NB4 (cell line): ENCODE results near the gene LPP.

Experiments used
- DNase-seq: peaks from one replicate; pipeline ENCODE4 v3.0.0; 2010; ENCODE audit warnings: low read depth
- H3K4me3 ChIP-seq: one replicate; pipeline ENCODE4 v1.5.1; 2011; ENCODE audit warnings: mild to moderate bottlenecking, low read depth, low read length, moderate library complexity
- MYC ChIP-seq: IDR thresholded peaks from 2 replicates; pipeline ENCODE4 v1.6.1; 2011; ENCODE audit warnings: low read depth, low read length
- POLR2A ChIP-seq: IDR thresholded peaks from 2 replicates; pipeline ENCODE4 v1.6.1; 2011; ENCODE audit warnings: mild to moderate bottlenecking; ENCODE audit not compliant: insufficient read length; ENCODE audit errors: extremely low read depth
- TF ChIP-seq, protein P1 (sequence below): IDR thresholded peaks from 2 replicates; pipeline ENCODE4 v1.6.1; 2011; ENCODE audit warnings: low read depth, low read length
- TF ChIP-seq, protein P2 (sequence below): IDR thresholded peaks from one replicate; pipeline ENCODE4 v1.5.1; 2012; ENCODE audit warnings: low read depth, low read length

Gene LPP

GRCh38 chr3:188491276-188491687, 337.3 kb downstream of the LPP start:
- DNase-seq: no peak
- no peak overlapping the region for H3K4me3 ChIP-seq
- TF ChIP-seq, protein P1, sequence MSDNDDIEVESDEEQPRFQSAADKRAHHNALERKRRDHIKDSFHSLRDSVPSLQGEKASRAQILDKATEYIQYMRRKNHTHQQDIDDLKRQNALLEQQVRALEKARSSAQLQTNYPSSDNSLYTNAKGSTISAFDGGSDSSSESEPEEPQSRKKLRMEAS: no peak
- TF ChIP-seq MYC (no peak), POLR2A (no peak)
- TF ChIP-seq, protein P2, sequence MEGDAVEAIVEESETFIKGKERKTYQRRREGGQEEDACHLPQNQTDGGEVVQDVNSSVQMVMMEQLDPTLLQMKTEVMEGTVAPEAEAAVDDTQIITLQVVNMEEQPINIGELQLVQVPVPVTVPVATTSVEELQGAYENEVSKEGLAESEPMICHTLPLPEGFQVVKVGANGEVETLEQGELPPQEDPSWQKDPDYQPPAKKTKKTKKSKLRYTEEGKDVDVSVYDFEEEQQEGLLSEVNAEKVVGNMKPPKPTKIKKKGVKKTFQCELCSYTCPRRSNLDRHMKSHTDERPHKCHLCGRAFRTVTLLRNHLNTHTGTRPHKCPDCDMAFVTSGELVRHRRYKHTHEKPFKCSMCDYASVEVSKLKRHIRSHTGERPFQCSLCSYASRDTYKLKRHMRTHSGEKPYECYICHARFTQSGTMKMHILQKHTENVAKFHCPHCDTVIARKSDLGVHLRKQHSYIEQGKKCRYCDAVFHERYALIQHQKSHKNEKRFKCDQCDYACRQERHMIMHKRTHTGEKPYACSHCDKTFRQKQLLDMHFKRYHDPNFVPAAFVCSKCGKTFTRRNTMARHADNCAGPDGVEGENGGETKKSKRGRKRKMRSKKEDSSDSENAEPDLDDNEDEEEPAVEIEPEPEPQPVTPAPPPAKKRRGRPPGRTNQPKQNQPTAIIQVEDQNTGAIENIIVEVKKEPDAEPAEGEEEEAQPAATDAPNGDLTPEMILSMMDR: no peak

DNA sequence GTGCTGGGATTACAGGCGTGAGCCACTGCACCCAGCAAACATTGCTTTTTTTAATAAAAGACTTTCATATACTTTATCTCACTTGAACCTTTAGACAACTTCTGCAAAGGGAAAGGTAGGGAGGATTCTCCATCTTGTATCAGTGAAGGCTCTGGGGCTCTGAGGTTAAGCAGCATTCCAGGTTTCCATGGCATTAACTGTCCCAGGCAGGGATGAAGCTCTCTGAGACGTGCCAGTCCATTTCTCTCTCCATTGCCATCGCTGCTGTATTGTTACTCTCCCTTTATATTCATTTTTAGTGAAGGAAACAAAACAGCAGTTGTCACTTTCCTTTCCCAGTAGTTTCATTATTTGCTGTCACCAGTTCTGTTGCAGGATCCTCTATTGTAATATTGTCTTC, 342.4 kb downstream of the LPP start:
- TF ChIP-seq, protein P2: no peak
- TF ChIP-seq POLR2A (no peak), MYC (no peak)
- TF ChIP-seq, protein P1: no peak
- no peak for DNase-seq
- H3K4me3 ChIP-seq: no peak overlapping the region

DNA sequence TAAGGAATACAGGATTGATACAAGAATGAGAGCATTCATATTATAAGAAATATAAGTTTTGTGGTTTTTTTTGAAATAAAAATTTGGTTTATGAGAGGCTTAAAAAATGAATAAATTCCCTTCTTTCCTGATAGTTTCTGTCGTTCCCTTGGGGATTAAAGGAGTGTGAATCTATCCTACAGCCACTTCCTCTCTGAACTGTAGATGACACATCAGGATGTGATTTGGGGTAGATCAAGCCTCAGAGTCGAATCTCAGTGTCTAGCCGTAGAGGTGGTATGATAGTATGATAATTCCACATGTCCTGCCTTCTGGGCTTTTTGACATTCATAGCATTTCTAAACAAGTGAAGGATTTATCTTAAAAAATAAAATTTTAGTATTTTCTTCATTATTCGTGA, 343.1 kb downstream of the LPP start:
- peak; percentile 5 for DNase-seq
- no peak overlapping the region for H3K4me3 ChIP-seq
- TF ChIP-seq, protein P2: no peak
- TF ChIP-seq POLR2A (no peak), MYC (no peak)
- TF ChIP-seq, protein P1: no peak

- TF ChIP-seq, protein P2: no peak
- TF ChIP-seq MYC: no peak
- TF ChIP-seq, protein P1: no peak
- no peak for TF ChIP-seq POLR2A
- H3K4me3 ChIP-seq: no peak overlapping the region
- no peak for DNase-seq
Measured at GRCh38 chr3:188503647-188504046, 349.7 kb downstream of the LPP start.

DNA sequence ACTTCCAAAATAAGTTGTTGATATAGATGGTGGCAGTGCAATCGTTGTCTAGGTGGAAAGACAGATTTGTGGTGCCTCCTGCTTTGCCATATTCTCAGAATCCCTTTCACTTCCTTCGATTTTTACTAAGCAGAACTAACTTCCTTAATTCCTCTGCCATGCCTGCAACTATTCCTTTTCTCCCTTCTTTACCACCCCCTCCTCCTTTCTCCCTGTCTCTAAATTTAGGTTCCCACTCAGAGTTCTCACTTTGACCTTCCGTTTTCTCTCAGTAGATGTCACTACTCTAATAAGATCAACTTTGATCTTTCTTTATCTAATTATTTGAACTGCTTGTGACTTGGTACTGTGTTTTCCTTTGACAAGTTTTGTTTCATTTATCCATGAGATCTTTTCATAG, 351.2 kb downstream of the LPP start:
- DNase-seq: no peak

More for the DNA sequence above, 351.2 kb downstream of the LPP start:
- no peak for TF ChIP-seq POLR2A
- TF ChIP-seq, protein P1: no peak
- TF ChIP-seq, protein P2: no peak
- TF ChIP-seq MYC: no peak
- H3K4me3 ChIP-seq: no peak overlapping the region
